ENCODE measurements around the gene NOTO.
"Not testable (repeated sequence)": the region's sequence is repeated elsewhere in the genome, so short reads cannot be mapped to it uniquely, and the experiment has no call there.

NOTO gene

DNA sequence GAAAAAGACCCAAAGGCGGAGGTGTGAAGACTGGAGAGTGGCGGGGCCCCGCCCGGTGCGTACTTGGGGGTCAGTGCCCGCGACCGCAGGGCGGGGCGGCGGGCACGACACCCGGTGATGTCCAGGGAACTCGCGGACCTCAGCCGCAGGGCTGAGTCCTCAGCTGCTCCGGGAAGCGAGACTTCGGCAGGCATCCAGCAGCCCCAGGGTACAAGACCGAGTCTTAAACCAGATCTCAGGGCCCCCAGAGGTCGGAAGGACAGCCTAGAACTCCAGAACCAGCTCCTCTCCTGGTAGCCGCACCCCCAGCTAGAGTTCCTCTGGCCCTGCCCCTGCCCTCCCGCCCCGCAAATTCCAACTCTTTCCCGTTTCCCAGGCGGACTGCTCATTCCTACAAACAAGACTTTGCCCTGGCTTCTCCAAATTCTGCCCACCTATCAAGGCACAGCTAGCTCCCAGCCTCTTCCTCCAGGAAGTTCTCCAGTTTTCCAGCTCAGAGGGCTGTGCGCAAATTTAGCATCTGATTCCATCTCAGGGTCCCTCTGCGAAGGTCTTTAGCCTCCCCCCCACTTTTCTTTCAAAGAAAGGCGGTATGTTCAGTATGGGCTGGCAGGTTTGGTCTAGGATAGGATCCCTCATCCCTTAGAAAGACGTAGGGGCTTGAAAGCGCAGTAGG, 26.0 kb upstream of the NOTO start:
- no peak overlapping the region; the same call in 1 of the 2 replicates for H3K4me3 ChIP-seq (ENCODE audit: low read length)
- no peak for TF ChIP-seq ZNF274 (IDR thresholded peaks at IDR 0.05; ENCODE audit: low read depth, low read length)

DNA sequence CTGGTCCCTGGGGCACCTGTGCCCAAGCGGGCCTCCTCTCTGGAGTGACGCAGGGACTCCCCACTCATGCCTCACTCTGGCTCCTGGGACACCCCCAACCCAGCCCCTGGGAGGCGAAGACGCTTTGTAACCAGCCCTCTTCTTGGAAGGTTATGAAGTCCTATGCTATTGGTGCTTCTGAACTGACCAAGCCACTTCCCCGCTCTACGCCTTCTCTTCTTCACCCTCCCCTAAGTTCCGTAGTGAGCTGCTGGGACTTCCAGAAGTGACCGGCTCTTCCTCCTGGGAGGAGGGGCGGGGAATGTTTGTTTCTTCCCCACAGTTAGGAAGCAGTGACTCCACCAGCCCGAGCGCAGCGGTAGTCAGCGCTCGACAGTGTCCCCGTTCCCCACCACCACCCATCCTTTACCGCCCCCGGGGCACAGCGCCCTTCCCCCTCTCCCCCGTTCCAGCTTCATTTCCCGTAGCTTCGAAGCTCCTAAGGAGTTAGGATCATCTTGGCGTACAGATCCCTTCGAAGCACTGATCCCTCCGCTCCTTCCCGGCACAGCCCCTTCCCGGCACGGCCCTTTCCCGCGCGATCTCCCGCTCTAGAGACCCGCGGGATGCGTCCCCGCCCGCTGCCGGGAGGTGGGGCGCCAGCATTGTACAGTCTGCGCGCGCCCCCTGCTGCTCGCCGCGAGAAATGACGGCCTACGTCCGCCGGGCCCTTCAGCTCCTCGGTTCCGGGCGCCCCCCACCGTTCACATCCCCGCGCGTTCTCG, 25.3 kb upstream of the NOTO start:
- TF ChIP-seq ZNF274 (IDR thresholded peaks at IDR 0.05; ENCODE audit: low read depth, low read length) = no peak
- peak overlapping the region; percentile 49; the same call in 1 of the 2 replicates for H3K4me3 ChIP-seq (ENCODE audit: low read length)

DNA sequence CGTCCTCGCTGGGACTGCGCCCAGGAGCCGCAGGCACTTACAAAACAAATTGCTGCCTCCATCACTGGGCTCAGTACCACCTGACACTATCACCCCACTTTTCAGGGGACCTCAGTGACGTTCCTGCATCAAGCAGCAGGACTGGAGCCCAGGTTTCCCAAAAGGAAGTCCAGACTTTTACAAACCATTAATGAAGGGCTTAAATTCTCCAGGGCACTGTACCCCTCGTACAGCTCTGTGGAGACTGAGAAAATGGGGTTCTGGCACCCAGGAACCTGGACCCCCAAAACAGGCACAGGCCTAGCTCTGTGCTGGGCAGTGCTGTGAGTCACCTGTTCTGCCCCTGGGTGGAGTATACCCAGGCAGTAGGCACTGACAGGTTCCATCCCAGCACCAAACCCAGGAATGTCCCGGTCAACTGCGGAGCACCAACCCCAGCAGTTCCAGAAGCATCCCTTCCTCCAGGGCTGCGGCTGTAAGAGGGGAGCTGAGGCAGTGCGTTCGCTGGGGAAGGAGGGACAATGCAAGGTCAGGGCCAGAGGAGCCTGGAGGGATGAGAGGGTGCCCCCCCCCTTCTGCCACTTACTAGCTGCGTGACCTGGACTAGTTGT, 24.6 kb upstream of the NOTO start:
- H3K4me3 ChIP-seq (ENCODE audit: low read length) = no peak overlapping the region
- TF ChIP-seq ZNF274 (IDR thresholded peaks at IDR 0.05; ENCODE audit: low read depth, low read length) = no peak

DNA sequence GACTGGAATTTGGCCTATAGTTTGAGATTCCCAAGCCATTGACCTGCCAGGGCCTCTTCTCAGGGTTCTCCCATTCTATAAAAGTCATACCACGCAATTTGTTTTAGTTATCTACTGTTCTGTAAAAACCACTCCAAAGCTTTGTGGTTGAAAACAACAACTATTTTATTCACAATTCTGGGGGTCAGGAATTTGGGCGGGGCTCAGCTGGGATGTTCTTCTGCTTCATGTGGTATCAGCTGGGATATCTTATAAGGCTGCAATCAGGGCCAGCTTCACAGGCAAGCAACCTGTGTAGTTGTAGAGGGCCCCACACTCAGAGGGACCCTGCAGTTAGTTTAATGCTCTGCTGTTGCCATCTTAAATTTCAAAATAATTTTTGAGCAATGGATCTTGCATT, 16.4 kb upstream of the NOTO start:
- no peak overlapping the region for H3K4me3 ChIP-seq (ENCODE audit: low read length)
- TF ChIP-seq ZNF274 (IDR thresholded peaks at IDR 0.05; ENCODE audit: low read depth, low read length) = no peak

DNA sequence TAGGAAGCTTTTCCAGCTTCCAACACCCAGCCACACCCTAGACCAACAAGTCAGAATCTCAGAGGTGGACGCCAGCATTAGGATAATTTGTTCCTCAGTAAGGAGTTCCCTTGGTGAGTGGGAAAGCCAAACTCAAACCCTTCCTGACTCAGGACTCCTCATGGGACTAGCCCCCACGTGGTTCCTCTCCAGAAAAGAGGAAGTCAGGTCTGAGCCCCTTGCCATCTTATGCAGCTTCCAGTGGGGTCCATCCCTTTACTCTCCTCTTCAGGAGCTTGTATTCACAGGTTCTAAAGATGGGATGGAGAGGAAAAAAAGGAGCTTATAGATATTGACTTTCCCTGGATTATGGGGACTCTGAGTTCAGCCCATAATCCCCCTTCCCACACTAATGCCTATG, 14.8 kb upstream of the NOTO start:
- H3K4me3 ChIP-seq (ENCODE audit: low read length) = no peak overlapping the region
- no peak for TF ChIP-seq ZNF274 (IDR thresholded peaks at IDR 0.05; ENCODE audit: low read depth, low read length)

DNA sequence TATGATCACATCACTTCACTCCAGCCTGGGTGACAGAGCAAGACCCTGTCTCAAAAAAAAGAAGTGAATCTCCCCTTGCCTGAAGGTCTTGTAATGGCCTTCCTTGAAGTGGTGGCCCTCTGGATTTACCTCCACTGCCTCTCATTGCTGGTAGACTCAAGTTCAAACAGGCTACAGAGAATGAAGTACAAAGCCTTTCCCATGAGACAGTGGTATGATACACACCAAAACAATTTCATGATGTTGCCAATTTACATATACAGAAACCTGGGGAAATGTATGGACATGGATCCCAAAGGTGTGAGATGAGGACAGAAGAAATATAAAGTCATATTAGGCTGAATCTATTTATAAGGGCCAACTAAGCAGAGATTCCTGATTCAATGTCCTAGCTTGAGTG, 4.8 kb upstream of the NOTO start:
- no peak overlapping the region for H3K4me3 ChIP-seq (ENCODE audit: low read length)
- no peak for TF ChIP-seq ZNF274 (IDR thresholded peaks at IDR 0.05; ENCODE audit: low read depth, low read length)

DNA sequence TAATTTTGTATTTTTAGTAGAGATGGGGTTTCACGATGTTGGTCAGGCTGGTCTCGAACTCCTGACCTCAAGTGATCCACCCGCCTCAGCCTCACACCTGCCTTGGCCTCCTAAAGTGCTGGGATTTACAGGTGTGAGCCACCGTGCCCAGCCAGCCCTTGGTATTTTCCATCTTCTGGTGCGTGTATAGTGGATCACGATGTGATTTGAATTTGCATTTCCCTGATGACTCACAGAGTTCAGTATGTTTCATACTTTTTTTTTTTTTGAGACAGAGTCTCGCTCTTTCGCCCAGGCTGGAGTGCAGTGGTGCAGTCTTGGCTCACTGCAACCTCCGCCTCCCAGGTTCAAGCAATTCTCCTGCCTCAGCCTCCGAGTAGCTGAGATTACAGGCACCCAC, 2.1 kb upstream of the NOTO start:
- not testable (repeated sequence) for H3K4me3 ChIP-seq (ENCODE audit: low read length)

DNA sequence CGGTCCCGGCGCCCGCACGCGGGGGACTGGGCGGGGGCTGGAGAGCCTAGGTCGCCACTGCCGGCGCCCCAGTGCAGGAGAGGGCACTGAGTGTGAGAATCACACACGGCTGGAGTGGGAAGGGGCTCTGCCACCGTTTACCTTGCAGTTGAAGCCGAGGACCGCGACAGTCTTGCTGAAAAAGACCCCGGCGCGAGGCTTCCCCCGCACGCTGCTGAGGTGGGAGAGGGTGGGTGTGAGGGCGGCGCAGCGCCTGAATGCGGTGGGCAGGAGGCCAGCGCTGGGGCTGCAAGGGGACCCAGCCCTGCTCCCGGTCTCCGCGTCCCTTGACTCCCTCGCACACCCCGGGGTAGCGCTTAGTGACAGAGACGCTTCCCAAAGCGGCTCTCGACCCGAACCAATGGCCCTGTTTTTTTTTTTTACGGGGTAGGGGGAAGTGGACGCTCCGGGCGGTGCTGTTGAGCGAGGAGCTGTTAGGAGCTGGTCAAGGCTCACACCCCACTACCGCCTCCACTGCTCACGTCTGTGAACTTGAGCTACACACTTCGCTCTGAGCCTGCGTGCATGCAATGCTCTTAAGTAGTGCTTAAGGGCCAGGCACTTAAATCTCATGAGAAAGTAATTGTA, 794 bp downstream of the NOTO start:
- no peak overlapping the region for H3K4me3 ChIP-seq (ENCODE audit: low read length)
- TF ChIP-seq ZNF274 (IDR thresholded peaks at IDR 0.05; ENCODE audit: low read depth, low read length) = no peak

DNA sequence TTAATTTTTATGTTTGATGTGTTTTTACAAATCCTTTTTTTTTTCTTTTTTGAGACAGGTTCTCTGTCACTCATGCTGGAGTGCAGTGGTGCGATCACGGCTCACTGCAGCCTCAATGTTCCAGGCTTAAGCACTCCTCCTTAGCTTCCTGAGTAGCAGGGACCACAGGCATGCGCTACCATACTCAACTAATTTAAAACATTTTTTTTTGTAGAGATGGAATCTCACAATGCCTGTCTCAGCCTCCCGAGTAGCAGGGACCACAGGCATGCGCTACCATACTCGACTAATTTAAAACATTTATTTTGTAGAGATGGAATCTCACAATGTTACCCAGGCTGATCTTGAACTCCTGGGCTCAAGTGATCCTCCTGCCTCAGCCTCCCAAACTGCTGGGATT, 3.2 kb downstream of the NOTO start:
- TF ChIP-seq ZNF274 (IDR thresholded peaks at IDR 0.05; ENCODE audit: low read depth, low read length) = no peak

DNA sequence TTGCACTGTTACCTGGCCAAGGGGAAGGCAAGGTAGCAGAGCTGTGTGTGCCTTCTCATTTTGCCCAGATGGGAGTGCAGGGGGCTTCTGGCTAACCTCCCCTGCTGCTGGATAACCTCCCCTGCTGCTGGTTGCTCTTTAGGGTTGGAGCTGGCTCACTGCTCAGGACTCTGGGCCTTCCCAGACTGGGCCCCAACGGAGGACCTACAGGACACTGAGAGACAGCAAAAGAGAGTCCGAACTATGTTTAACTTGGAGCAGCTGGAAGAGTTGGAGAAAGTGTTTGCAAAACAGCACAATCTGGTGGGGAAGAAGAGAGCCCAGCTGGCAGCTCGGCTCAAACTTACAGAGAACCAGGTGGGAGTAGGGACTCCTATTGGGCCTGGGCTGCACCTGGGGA, 5.9 kb downstream of the NOTO start:
- TF ChIP-seq ZNF274 (IDR thresholded peaks at IDR 0.05; ENCODE audit: low read depth, low read length) = no peak
- no peak overlapping the region for H3K4me3 ChIP-seq (ENCODE audit: low read length)

More for the DNA sequence above, 3.2 kb downstream of the NOTO start:
- H3K4me3 ChIP-seq (ENCODE audit: low read length) = no peak overlapping the region

DNA sequence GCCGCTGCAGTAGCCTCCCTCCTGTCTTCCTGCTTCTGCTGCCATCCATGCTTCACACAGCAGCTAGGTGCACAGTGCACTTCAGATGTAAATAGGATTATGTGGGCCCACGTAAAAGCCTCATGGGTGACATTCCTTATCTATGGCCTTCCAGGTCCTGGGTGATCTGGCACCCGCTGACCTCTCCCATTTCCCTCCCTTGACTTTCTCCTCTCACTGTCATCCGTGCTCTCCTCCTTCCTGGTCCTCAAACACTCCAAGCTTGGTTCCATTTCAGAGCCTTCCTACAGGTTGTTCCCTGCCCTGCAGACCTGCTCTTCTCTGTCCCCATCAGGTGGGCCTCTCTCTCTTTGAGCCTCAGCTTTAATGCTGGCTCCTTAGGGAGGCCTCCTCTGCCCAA, 7.6 kb downstream of the NOTO start:
- TF ChIP-seq ZNF274 (IDR thresholded peaks at IDR 0.05; ENCODE audit: low read depth, low read length) = no peak
- no peak overlapping the region for H3K4me3 ChIP-seq (ENCODE audit: low read length)

DNA sequence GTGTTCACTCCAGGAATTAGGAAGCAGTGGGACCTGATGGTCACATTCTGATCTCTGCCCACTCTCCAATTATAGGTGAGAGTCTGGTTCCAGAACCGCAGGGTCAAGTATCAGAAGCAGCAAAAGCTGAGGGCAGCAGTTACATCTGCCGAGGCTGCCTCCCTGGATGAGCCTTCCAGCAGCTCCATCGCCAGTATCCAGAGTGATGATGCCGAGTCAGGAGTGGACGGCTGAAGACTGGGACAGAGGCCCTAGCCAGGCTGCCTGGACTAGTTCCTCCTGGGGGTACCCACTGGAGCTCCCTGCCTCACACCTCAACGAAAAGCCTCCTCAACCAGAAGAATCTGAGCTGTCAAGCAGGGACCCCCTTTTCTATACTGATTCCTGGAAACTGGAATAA, 8.3 kb downstream of the NOTO start:
- TF ChIP-seq ZNF274 (IDR thresholded peaks at IDR 0.05; ENCODE audit: low read depth, low read length) = no peak
- no peak overlapping the region for H3K4me3 ChIP-seq (ENCODE audit: low read length)

DNA sequence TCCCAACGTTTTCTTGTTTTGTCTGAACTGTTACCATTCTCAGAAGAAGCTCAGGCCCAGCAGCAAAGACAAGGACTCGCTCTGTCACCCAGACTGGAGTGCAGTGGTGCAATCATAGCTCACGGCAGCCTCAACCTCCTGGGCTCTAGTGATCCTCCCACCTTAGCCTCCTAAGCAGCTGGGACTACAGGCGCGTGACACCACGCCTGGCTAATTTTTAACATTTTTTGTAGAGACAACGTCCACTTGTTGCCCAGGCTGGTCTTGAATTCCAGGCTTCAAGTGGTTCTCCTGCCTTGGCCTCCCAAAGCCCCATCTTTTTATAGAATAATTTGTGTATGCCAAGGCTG, 9.7 kb downstream of the NOTO start:
- no peak overlapping the region for H3K4me3 ChIP-seq (ENCODE audit: low read length)

DNA sequence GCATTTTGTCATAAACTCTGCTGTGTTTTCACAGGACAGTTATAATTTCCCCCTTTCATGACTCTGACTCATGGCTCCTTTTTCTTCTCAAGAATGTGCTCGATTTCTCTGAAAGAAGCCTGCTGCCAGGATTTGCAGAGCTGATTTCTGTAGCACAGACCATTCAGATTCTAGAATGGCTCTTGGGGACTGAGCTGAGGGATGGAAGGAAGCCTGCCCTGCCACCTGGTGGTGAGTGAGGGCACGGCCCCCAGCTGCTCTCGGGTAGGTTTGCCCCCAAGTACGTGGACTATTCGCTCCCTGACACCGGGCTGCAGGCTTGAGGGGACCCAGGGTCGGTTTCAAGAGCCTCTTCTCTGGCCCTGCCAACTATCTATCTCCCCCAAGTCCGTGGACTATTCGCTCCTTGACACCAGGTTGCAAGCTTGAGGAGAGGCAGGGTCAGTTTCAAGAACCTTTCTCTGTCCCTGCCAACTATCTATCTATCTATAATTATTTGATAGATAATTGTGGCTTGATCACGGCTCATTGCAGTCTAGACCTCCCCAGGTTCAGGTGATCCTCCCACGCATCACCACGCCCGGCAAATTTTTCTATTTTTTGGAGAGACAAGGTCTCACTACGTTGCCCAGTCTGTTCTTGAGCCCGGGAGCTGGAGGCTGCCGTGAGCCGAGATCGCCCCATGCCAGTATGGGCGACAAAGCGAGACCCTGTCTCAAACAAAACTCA, 10.2 kb downstream of the NOTO start:
- no peak overlapping the region for H3K4me3 ChIP-seq (ENCODE audit: low read length)

More for the DNA sequence above, 9.7 kb downstream of the NOTO start:
- no peak for TF ChIP-seq ZNF274 (IDR thresholded peaks at IDR 0.05; ENCODE audit: low read depth, low read length)

More for the DNA sequence above, 10.2 kb downstream of the NOTO start:
- TF ChIP-seq ZNF274 (IDR thresholded peaks at IDR 0.05; ENCODE audit: low read depth, low read length) = no peak

All from GM08714 (cell line).